ENCODE measurements around the gene TBC1D8. TPM values are rescaled to one million over a fixed set of nuclear protein-coding genes. Genes with fewer than 3 reads are reported as not detected.

TBC1D8 gene
- total and polyA plus RNA-seq, 2 of the 13 experiments (the other 11 are each of a cell fraction or from before 2014, with no cell fraction given): 45.1 to 95.4 TPM

DNA sequence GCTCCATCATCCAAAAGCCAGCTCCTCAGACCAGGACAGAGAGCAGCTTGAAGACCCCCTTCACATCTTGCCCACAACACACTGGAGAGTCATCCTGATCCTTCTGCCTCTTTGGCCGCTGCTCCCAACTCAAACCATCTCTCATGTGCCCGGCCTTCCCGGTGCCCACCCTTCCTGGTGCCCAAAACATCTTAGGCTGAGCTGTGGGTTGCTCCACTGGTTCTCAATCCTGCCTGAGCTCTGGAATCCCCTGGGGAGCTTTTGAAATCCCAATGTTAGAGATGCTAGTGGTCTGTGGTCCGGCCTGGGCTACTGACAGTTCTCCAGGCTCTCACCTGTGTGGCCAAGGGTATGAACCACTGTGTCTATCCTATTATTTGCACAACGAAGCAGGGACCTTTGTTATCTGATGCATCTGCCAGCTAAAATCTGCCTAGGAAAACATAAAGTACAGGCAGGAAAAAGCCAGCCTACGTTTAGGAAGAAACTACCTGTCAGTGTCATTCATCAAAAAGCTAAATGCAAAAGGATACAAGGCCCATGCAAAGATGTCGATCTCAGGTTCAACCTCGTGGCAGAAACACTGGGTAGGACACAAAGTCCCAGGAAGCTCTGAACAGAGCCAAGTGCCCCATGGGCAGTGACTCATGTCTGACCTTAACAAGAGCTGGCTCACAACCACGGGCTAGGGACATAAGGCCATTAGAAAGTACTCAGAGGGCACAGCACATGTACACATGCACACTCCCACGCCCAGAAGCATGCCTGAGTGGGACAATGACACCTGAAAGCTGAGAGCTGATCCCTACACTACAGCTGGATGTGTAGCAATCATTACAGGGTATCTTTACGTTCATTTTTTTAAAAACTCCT lies 30.8 kb downstream of the TBC1D8 start (continued):
- TF ChIP-seq GATAD2A (CRISPR knock-in tag; IDR thresholded peaks at IDR 0.05) (peak; percentile 98), AGO1 (IDR thresholded peaks at IDR 0.05; ENCODE audit: low read depth, low read length, poor library complexity, severe bottlenecking) (no peak), ZMYM3 (CRISPR knock-in tag; IDR thresholded peaks at IDR 0.05) (peak; percentile 94), ZNF567 (CRISPR knock-in tag; IDR thresholded peaks at IDR 0.05; ENCODE audit: borderline replicate concordance) (no peak), ZNF225 (CRISPR knock-in tag; IDR thresholded peaks at IDR 0.05) (0 out of 2 replicates have a peak, but pooled peaks have one; percentile 17), GTF3A (CRISPR knock-in tag; conservative IDR thresholded peaks at IDR 0.05) (no peak), GPN1 (CRISPR knock-in tag; IDR thresholded peaks at IDR 0.05; ENCODE audit: borderline replicate concordance) (no peak), ZNF12 (CRISPR knock-in tag; IDR thresholded peaks at IDR 0.05) (peak; percentile 48; the same call in 1 of the 2 replicates), MAFF (IDR thresholded peaks at IDR 0.05; ENCODE audit: low read depth, low read length) (peak; percentile 33; the same call in 1 of the 2 replicates), ZNF839 (CRISPR knock-in tag; IDR thresholded peaks at IDR 0.05; ENCODE audit: borderline replicate concordance) (no peak), JDP2 (CRISPR knock-in tag; IDR thresholded peaks at IDR 0.05; ENCODE audit: borderline replicate concordance) (no peak), ZNF282 (IDR thresholded peaks at IDR 0.05; ENCODE audit: partially characterized antibody) (no peak), MEIS2 (CRISPR knock-in tag; IDR thresholded peaks at IDR 0.05) (peak; percentile 84), HNF4A (CRISPR knock-in tag; IDR thresholded peaks at IDR 0.05) (peak; percentile 78), HDAC2 (CRISPR knock-in tag; IDR thresholded peaks at IDR 0.05) (peak; percentile 97), RFXAP (CRISPR knock-in tag; IDR thresholded peaks at IDR 0.05; ENCODE audit: borderline replicate concordance) (0 out of 2 replicates have a peak, but pooled peaks have one; percentile 40), ZIK1 (CRISPR knock-in tag; IDR thresholded peaks at IDR 0.05; ENCODE audit: borderline replicate concordance, low read depth) (no peak; the same call in 1 of the 2 replicates)
- TF ChIP-seq, protein P1, sequence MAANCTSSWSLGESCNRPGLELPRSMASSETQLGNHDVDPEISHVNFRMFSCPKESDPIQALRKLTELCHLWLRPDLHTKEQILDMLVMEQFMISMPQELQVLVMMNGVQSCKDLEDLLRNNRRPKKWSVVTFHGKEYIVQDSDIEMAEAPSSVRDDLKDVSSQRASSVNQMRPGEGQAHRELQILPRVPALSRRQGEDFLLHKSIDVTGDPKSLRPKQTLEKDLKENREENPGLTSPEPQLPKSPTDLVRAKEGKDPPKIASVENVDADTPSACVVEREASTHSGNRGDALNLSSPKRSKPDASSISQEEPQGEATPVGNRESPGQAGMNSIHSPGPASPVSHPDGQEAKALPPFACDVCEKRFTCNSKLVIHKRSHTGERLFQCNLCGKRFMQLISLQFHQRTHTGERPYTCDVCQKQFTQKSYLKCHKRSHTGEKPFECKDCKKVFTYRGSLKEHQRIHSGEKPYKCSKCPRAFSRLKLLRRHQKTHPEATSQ (CRISPR knock-in tag; IDR thresholded peaks at IDR 0.05; ENCODE audit: borderline replicate concordance): no peak; the same call in 1 of the 2 replicates
- TF ChIP-seq, protein P2, sequence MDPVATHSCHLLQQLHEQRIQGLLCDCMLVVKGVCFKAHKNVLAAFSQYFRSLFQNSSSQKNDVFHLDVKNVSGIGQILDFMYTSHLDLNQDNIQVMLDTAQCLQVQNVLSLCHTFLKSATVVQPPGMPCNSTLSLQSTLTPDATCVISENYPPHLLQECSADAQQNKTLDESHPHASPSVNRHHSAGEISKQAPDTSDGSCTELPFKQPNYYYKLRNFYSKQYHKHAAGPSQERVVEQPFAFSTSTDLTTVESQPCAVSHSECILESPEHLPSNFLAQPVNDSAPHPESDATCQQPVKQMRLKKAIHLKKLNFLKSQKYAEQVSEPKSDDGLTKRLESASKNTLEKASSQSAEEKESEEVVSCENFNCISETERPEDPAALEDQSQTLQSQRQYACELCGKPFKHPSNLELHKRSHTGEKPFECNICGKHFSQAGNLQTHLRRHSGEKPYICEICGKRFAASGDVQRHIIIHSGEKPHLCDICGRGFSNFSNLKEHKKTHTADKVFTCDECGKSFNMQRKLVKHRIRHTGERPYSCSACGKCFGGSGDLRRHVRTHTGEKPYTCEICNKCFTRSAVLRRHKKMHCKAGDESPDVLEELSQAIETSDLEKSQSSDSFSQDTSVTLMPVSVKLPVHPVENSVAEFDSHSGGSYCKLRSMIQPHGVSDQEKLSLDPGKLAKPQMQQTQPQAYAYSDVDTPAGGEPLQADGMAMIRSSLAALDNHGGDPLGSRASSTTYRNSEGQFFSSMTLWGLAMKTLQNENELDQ (CRISPR knock-in tag; IDR thresholded peaks at IDR 0.05; ENCODE audit: borderline replicate concordance): no peak
- TF ChIP-seq, protein P3, sequence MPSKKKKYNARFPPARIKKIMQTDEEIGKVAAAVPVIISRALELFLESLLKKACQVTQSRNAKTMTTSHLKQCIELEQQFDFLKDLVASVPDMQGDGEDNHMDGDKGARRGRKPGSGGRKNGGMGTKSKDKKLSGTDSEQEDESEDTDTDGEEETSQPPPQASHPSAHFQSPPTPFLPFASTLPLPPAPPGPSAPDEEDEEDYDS (CRISPR knock-in tag; IDR thresholded peaks at IDR 0.05): peak; percentile 48; the same call in 1 of the 2 replicates
- TF ChIP-seq, protein P4, sequence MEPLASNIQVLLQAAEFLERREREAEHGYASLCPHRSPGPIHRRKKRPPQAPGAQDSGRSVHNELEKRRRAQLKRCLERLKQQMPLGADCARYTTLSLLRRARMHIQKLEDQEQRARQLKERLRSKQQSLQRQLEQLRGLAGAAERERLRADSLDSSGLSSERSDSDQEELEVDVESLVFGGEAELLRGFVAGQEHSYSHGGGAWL (CRISPR knock-in tag; IDR thresholded peaks at IDR 0.05): no peak
- TF ChIP-seq, protein P5, sequence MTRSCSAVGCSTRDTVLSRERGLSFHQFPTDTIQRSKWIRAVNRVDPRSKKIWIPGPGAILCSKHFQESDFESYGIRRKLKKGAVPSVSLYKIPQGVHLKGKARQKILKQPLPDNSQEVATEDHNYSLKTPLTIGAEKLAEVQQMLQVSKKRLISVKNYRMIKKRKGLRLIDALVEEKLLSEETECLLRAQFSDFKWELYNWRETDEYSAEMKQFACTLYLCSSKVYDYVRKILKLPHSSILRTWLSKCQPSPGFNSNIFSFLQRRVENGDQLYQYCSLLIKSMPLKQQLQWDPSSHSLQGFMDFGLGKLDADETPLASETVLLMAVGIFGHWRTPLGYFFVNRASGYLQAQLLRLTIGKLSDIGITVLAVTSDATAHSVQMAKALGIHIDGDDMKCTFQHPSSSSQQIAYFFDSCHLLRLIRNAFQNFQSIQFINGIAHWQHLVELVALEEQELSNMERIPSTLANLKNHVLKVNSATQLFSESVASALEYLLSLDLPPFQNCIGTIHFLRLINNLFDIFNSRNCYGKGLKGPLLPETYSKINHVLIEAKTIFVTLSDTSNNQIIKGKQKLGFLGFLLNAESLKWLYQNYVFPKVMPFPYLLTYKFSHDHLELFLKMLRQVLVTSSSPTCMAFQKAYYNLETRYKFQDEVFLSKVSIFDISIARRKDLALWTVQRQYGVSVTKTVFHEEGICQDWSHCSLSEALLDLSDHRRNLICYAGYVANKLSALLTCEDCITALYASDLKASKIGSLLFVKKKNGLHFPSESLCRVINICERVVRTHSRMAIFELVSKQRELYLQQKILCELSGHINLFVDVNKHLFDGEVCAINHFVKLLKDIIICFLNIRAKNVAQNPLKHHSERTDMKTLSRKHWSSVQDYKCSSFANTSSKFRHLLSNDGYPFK (CRISPR knock-in tag; IDR thresholded peaks at IDR 0.05; ENCODE audit: borderline replicate concordance): no peak

All from HepG2 (cell line).